Fibroblast of mammary gland (primary cell): ENCODE data around the gene SUMO3.

Experiments used
- DNase-seq: peaks from one replicate; pipeline ENCODE4 v3.0.0-alpha.2; 2010; ENCODE audit warnings: low read depth
- H3K4me3 ChIP-seq: 2 replicates; pipeline ENCODE4 v1.5.1; 2011; ENCODE audit warnings: low read depth, mild to moderate bottlenecking, low read length, moderate library complexity; ENCODE audit not compliant: control insufficient read depth
- CTCF ChIP-seq: conservative IDR thresholded peaks from 2 replicates; pipeline ENCODE4 v1.5.1; 2011; ENCODE audit warnings: low read depth, low read length, inconsistent platforms; ENCODE audit not compliant: control insufficient read depth, insufficient read depth

Gene SUMO3

GRCh38 chr21:44858291-44858690, 40.4 kb upstream of the SUMO3 start:
- no peak for DNase-seq
- no peak for TF ChIP-seq CTCF
- no peak overlapping the region for H3K4me3 ChIP-seq

GRCh38 chr21:44857127-44857892, 39.4 kb upstream of the SUMO3 start:
- H3K4me3 ChIP-seq: no peak overlapping the region
- no peak for TF ChIP-seq CTCF
- DNase-seq: no peak

- TF ChIP-seq CTCF: no peak
- no peak overlapping the region for H3K4me3 ChIP-seq
- DNase-seq: no peak
Measured at GRCh38 chr21:44856131-44856530, 38.3 kb upstream of the SUMO3 start.

- no peak for TF ChIP-seq CTCF
- DNase-seq: no peak
- no peak overlapping the region for H3K4me3 ChIP-seq
Measured at GRCh38 chr21:44855572-44855971, 37.7 kb upstream of the SUMO3 start.

- no peak for TF ChIP-seq CTCF
- DNase-seq: no peak
- no peak overlapping the region for H3K4me3 ChIP-seq
Measured at GRCh38 chr21:44854664-44855446, 37.0 kb upstream of the SUMO3 start.

- no peak overlapping the region for H3K4me3 ChIP-seq
- no peak for DNase-seq
- TF ChIP-seq CTCF: no peak
Measured at GRCh38 chr21:44854391-44854663, 36.5 kb upstream of the SUMO3 start.
